KMS-11 (cell line): ENCODE measurements around the gene PAFAH1B2.

Source experiments
- H2AFZ ChIP-seq: fragments of 200-600 bp; sonication (generic); 2 replicates; pipeline ENCODE4 v1.6.1; 2016; ENCODE audit warnings: antibody characterized with exemption, mixed run types, low read depth
- H3K27ac ChIP-seq: fragments of 200-600 bp; sonication (generic); 2 replicates; pipeline ENCODE4 v1.6.1; 2016; ENCODE audit warnings: mild to moderate bottlenecking, mixed run types
- H3K27me3 ChIP-seq: fragments of 200-600 bp; sonication (generic); 2 replicates; pipeline ENCODE4 v1.6.1; 2017; ENCODE audit warnings: mild to moderate bottlenecking, low read depth, mixed run types, moderate library complexity; ENCODE audit not compliant: insufficient read depth
- H3K36me3 ChIP-seq: fragments of 200-600 bp; sonication (generic); 2 replicates; pipeline ENCODE4 v1.6.1; 2017; ENCODE audit warnings: mild to moderate bottlenecking, mixed run types; ENCODE audit not compliant: insufficient read depth
- H3K4me1 ChIP-seq: fragments of 200-600 bp; sonication (generic); 2 replicates; pipeline ENCODE4 v1.6.1; 2016; ENCODE audit warnings: mild to moderate bottlenecking, low read depth, mixed run types; ENCODE audit not compliant: poor library complexity, severe bottlenecking
- H3K4me2 ChIP-seq: fragments of 200-600 bp; sonication (generic); 2 replicates; pipeline ENCODE4 v1.7.0; 2016; ENCODE audit warnings: mild to moderate bottlenecking, mixed run types
- H3K4me3 ChIP-seq: fragments of 200-600 bp; sonication (generic); IDR thresholded peaks from 2 replicates; pipeline ENCODE4 v1.6.1; 2017; ENCODE audit warnings: low read depth, low read length, mixed read lengths; ENCODE audit not compliant: insufficient read depth
- H3K79me2 ChIP-seq: fragments of 200-600 bp; sonication (generic); 2 replicates; pipeline ENCODE4 v1.6.1; 2016; ENCODE audit warnings: low read depth, mixed run types; ENCODE audit not compliant: insufficient read depth
- H3K9ac ChIP-seq: fragments of 200-600 bp; sonication (generic); 2 replicates; pipeline ENCODE4 v1.6.1; 2016; ENCODE audit warnings: mild to moderate bottlenecking, mixed run types
- H4K20me1 ChIP-seq: fragments of 200-600 bp; sonication (generic); 2 replicates; pipeline ENCODE4 v1.6.1; 2016; ENCODE audit warnings: mild to moderate bottlenecking, mixed run types; ENCODE audit not compliant: insufficient read depth
- TF ChIP-seq, protein P1 (sequence below): fragments of 200-600 bp; sonication (generic); conservative IDR thresholded peaks from 2 replicates; pipeline ENCODE4 v1.6.1; 2017; ENCODE audit warnings: low read depth, mild to moderate bottlenecking, antibody characterized with exemption, low read length, moderate library complexity, mixed read lengths

Gene PAFAH1B2

DNA sequence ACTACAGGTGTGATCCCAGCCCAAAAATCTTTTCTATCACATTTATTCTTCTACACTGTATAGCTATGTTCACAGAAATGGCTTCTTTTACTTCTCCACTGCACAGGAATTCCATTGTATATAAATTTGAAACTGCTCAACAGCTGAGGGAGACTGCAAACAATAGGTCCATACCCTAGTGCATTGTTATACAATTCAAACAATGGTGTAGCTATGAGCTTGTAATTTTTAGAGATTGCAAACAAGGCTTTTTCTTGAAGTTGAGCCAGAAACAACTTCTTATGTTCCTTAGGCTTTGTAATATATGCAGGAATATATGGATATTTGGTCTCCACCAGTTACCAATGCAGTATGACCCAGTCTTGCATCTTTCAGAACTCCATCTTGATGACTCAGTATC is 26.4 kb upstream of the PAFAH1B2 start:
- Histone ChIP-seq H3K27ac (no peak overlapping the region), H2AFZ (no peak overlapping the region), H3K79me2 (no peaks in the 10 kb centered on the region), H3K4me1 (no peaks in the 10 kb centered on the region), H3K36me3 (no peaks in the 10 kb centered on the region), H3K4me3 (no peak overlapping the region), H3K9ac (no peak overlapping the region), H3K27me3 (no peaks in the 10 kb centered on the region), H4K20me1 (no peaks in the 10 kb centered on the region), H3K4me2 (no peak overlapping the region)
- TF ChIP-seq, protein P1, sequence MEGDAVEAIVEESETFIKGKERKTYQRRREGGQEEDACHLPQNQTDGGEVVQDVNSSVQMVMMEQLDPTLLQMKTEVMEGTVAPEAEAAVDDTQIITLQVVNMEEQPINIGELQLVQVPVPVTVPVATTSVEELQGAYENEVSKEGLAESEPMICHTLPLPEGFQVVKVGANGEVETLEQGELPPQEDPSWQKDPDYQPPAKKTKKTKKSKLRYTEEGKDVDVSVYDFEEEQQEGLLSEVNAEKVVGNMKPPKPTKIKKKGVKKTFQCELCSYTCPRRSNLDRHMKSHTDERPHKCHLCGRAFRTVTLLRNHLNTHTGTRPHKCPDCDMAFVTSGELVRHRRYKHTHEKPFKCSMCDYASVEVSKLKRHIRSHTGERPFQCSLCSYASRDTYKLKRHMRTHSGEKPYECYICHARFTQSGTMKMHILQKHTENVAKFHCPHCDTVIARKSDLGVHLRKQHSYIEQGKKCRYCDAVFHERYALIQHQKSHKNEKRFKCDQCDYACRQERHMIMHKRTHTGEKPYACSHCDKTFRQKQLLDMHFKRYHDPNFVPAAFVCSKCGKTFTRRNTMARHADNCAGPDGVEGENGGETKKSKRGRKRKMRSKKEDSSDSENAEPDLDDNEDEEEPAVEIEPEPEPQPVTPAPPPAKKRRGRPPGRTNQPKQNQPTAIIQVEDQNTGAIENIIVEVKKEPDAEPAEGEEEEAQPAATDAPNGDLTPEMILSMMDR = no peak

DNA sequence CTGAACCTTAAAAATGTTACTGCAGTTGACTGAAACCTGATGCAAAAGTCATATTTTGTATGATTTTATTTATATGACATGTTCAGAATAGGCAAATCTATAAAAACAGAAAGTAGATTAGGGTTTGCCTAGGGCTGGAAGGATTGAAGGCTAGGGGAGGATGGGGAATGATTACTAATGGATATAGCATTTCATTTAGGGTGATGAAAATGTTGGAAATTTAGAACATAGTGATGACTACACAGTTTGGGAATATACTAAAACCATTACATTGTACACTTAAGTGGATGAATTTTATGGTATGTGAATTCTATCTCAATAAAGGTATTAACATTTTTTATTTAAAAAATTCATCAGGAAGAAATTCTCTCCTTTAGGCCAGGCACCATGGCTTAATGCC is 22.9 kb upstream of the PAFAH1B2 start:
- H3K79me2 ChIP-seq = no peaks in the 10 kb centered on the region
- H3K36me3 ChIP-seq = no peaks in the 10 kb centered on the region
- no peak overlapping the region for H2AFZ ChIP-seq
- no peaks in the 10 kb centered on the region for H3K4me1 ChIP-seq
- H3K4me3 ChIP-seq = no peak overlapping the region
- no peaks in the 10 kb centered on the region for H3K27me3 ChIP-seq
- no peaks in the 10 kb centered on the region for H4K20me1 ChIP-seq
- H3K9ac ChIP-seq = no peak overlapping the region
- no peak overlapping the region for H3K27ac ChIP-seq
- TF ChIP-seq, protein P1 = no peak
- H3K4me2 ChIP-seq = no peak overlapping the region

DNA sequence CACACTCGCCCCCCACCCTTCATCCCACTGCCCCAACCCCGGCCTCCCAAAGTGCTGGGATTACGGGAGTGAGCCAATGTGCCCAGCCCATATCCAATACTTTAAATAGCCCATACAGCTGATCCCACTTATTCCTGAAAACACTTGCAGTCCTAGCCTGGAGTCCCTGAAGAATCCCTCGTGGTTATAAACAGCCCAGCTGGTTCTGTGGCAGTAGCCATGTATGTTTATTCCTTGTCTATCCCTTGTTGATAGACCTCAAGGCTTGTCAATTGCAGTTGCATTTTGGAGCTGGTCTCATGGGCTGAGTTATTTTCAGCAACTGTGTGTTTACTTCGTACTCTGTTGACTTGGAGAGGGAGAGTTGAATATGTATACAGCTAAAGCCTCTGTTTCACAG is 21.5 kb upstream of the PAFAH1B2 start:
- Histone ChIP-seq H3K27me3 (no peaks in the 10 kb centered on the region), H3K4me2 (no peak overlapping the region), H2AFZ (no peak overlapping the region), H3K9ac (no peak overlapping the region), H3K4me3 (no peak overlapping the region), H3K79me2 (no peaks in the 10 kb centered on the region), H3K27ac (no peak overlapping the region), H3K36me3 (no peaks in the 10 kb centered on the region), H3K4me1 (no peaks in the 10 kb centered on the region), H4K20me1 (no peaks in the 10 kb centered on the region)
- TF ChIP-seq, protein P1 = no peak

DNA sequence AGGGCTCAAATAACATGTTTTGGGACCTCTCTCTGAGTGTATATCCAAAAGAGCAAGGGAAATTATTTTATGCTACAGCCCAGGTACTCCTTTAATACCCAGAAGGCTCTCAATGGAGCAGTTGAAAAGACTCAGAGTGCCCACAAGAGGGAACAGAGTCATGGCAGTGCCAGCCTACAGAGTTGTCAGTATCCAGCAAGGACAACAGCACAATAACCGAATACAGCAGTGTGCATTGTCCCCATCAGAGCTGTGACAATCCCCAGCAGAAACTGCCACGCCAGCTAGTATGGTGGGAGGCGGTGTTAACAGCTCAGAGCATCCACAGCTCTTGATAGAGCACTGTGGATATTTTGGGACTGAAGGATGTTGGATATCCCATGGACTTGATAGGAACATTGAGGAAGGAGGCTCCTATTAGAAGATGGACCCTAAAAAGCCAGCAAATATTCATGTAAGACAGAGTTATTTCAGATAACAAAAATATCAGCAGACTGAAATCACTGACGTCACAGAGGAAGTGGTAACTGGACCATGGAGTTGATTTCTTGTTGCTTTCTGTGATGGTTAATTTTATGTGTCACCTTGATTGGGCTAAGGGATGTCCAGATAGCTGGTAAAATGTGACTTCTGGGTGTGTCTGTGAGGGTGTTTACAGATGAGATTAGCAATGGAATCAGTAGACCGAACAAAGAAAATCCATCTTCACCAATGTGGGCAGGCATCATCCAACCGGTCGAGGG is 17.7 kb upstream of the PAFAH1B2 start:
- Histone ChIP-seq H3K27ac (no peak overlapping the region), H3K27me3 (no peaks in the 10 kb centered on the region), H3K36me3 (no peaks in the 10 kb centered on the region), H2AFZ (no peak overlapping the region), H4K20me1 (no peaks in the 10 kb centered on the region), H3K4me1 (no peaks in the 10 kb centered on the region), H3K9ac (no peak overlapping the region), H3K4me3 (no peak overlapping the region), H3K4me2 (no peak overlapping the region), H3K79me2 (no peaks in the 10 kb centered on the region)
- TF ChIP-seq, protein P1 = no peak
